Thyroid gland (tissue), 4 donors: ENCODE data around the gene CSRP3. TPM values are rescaled to one million over a fixed set of nuclear protein-coding genes. Genes with fewer than 3 reads are reported as not detected.

ENCODE experiments used
- DNase-seq, 2 donors: peaks; one replicate each; pipeline ENCODE4 v3.0.0-alpha.2; 2019
- H3K27ac ChIP-seq, 3 donors: fragments of 200-600 bp; sonication (generic); 1 replicate in 2 of 3; 2 replicates in 1 of 3; pipeline ENCODE4 v1.5.1; 2016 to 2019; ENCODE audit warnings: mild to moderate bottlenecking in 1 of 3, moderate library complexity in 1 of 3
- H3K27me3 ChIP-seq: fragments of 200-600 bp; sonication (generic); one replicate; pipeline ENCODE4 v1.5.1; 2019
- H3K36me3 ChIP-seq, 2 donors: fragments of 200-600 bp; sonication (generic); one replicate each; pipeline ENCODE4 v1.5.1; 2016 to 2019
- H3K4me1 ChIP-seq, 2 donors: fragments of 200-600 bp; sonication (generic); one replicate each; pipeline ENCODE4 v1.5.1; 2017 to 2019
- H3K4me3 ChIP-seq, 3 donors: fragments of 200-600 bp; sonication (generic); replicated peaks in 1 of 3; 1 replicate in 2 of 3; 2 replicates in 1 of 3; pipeline ENCODE4 v1.5.1; 2016; ENCODE audit warnings: mild to moderate bottlenecking in 1 of 3
- H3K9me3 ChIP-seq: fragments of 200-600 bp; sonication (generic); one replicate; pipeline ENCODE4 v1.5.1; 2017
- POLR2A ChIP-seq, 2 donors: fragments of 450-650 bp; IDR thresholded peaks; one replicate each; pipeline ENCODE4 v1.6.1; 2017; ENCODE audit warnings: antibody characterized with exemption in 2 of 2, mild to moderate bottlenecking in 2 of 2, moderate library complexity in 1 of 2
- WGBS, 2 donors: methylation state at CpG; one replicate each; pipeline ENCODE4 v1.1.5; 2017; 5-methylcytosine and 5-hydroxymethylcytosine counted together
- intact Hi-C: fragments of 100-400 bp; cut with DNase I; formaldehyde crosslinking; loops from one replicate; pipeline ENCODE4 v1.15.1; 2023
- total RNA-seq, 4 donors: library from RNA; depleted of rRNA; stranded (reverse); fragments of >200 nt; gene quantifications; one replicate each; pipeline ENCODE4 v1.2.3, GENCODE V29; 2016
- TF ChIP-seq, protein P1 (sequence below), 6 experiments: fragments of 200-600 bp in 3 of 6; fragments of 450-650 bp in 3 of 6; sonication (generic) in 3 of 6; IDR thresholded peaks; one replicate each; pipeline ENCODE4 v1.5.1; 2016 to 2019; ENCODE audit warnings: antibody characterized with exemption in 6 of 6, mild to moderate bottlenecking in 2 of 6, inconsistent platforms in 1 of 6, moderate library complexity in 1 of 6

The CSRP3 gene
- total RNA-seq, 4 donors from 2014 or later: not detected

DNA sequence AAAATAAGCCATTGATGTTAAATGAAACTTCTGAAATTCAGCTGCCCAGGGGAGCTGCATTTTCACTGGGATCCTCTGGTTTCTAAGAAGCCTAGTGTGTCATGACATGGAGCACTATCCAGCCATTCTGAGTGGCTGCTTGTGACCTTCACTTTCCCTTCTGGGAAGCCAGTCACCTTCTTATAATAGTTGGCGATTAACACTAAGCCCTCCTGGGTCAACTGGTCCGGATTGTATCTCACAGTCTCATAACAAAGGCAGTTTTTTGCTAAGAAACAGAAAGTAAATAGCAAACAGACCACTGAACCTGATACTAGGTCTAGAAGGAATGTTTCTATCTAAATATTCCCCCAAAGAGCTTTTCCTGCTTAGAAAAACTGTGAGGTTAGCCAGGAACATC lies 7.9 kb downstream of the CSRP3 start:
- 65 to 73% methylated on average over 2 of the region's 2 CpGs for WGBS, 2 donors
- Histone ChIP-seq H3K27me3 (no peaks in the 10 kb centered on the region), H3K9me3 (no peaks in the 10 kb centered on the region), H3K36me3 (no peaks in the 10 kb centered on the region), H3K4me3 (no peak overlapping the region), H3K4me1 (no peaks in the 10 kb centered on the region), H3K27ac (no peak overlapping the region)
- no peak for DNase-seq
- no peak for TF ChIP-seq POLR2A (IDR thresholded peaks at IDR 0.05)
- TF ChIP-seq, protein P1, sequence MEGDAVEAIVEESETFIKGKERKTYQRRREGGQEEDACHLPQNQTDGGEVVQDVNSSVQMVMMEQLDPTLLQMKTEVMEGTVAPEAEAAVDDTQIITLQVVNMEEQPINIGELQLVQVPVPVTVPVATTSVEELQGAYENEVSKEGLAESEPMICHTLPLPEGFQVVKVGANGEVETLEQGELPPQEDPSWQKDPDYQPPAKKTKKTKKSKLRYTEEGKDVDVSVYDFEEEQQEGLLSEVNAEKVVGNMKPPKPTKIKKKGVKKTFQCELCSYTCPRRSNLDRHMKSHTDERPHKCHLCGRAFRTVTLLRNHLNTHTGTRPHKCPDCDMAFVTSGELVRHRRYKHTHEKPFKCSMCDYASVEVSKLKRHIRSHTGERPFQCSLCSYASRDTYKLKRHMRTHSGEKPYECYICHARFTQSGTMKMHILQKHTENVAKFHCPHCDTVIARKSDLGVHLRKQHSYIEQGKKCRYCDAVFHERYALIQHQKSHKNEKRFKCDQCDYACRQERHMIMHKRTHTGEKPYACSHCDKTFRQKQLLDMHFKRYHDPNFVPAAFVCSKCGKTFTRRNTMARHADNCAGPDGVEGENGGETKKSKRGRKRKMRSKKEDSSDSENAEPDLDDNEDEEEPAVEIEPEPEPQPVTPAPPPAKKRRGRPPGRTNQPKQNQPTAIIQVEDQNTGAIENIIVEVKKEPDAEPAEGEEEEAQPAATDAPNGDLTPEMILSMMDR (IDR thresholded peaks at IDR 0.05): no peak
- intact Hi-C loops: no loop called here

DNA sequence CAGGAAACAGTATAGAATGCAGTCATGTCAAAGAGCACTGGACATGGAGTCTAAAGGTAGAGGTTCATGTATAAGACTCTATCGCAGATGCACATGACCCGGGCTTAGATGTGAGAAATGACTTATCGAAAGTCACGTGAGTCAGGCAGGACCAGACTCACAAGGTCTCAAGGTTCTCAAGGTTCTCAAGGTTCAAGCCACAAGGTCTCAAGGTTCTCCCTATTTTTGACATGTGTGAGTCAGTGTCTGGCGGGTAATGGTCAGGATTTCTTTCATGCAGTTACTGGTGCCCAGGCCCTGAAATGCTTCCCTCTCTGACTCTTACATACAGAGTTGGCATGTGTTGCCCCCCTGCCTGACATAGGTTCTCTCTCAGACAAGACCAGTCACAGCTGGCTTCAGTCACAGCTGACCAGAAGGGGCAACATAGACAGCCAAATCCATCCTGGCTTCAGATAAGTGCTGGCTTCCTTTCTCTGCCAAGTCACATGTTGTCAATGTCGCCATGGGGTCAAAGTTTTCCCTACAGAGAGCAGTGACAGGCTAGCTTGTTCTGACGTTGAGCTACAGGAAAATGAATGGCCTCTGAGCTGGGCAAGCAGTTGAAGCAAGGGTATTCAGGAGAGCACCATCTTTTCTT lies 10.1 kb downstream of the CSRP3 start:
- Histone ChIP-seq H3K4me1 (no peaks in the 10 kb centered on the region), H3K27ac (no peak overlapping the region), H3K4me3 (no peak overlapping the region), H3K9me3 (no peaks in the 10 kb centered on the region), H3K27me3 (no peaks in the 10 kb centered on the region), H3K36me3 (no peaks in the 10 kb centered on the region)
- DNase-seq: no peak
- intact Hi-C loops: no loop called here
- TF ChIP-seq, protein P1 (IDR thresholded peaks at IDR 0.05): no peak
- no peak for TF ChIP-seq POLR2A (IDR thresholded peaks at IDR 0.05)
- 91 to 94% methylated on average over 6 to 7 of the region's 7 CpGs for WGBS, 2 donors

DNA sequence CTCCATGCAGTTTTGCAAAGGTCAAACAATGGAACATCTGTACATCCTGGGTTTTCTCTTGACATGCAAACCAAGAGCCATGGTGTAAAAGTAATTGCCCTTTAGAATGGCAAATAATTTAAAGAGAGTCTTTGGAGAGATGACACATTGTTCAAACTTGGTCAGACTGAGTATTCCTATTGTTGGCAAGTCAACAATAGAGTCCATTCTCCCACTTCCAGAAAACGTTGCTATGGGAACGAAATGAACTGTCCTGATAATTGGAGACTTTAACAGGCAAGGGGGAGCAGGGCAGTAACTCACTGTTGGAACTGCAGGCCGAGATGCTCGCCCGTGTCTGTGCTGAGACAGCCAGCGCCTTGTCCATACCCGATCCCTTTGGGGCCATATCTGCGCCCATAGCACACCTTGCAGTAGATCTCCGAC lies 13.9 kb downstream of the CSRP3 start:
- Histone ChIP-seq H3K27me3 (no peaks in the 10 kb centered on the region), H3K36me3 (no peaks in the 10 kb centered on the region), H3K27ac (no peak overlapping the region), H3K4me1 (no peaks in the 10 kb centered on the region), H3K4me3 (no peak overlapping the region), H3K9me3 (no peaks in the 10 kb centered on the region)
- intact Hi-C loops: no loop called here
- TF ChIP-seq, protein P1 (IDR thresholded peaks at IDR 0.05): no peak
- no peak for TF ChIP-seq POLR2A (IDR thresholded peaks at IDR 0.05)
- 83 to 91% methylated on average over 8 to 9 of the region's 9 CpGs for WGBS, 2 donors
- no peak for DNase-seq

DNA sequence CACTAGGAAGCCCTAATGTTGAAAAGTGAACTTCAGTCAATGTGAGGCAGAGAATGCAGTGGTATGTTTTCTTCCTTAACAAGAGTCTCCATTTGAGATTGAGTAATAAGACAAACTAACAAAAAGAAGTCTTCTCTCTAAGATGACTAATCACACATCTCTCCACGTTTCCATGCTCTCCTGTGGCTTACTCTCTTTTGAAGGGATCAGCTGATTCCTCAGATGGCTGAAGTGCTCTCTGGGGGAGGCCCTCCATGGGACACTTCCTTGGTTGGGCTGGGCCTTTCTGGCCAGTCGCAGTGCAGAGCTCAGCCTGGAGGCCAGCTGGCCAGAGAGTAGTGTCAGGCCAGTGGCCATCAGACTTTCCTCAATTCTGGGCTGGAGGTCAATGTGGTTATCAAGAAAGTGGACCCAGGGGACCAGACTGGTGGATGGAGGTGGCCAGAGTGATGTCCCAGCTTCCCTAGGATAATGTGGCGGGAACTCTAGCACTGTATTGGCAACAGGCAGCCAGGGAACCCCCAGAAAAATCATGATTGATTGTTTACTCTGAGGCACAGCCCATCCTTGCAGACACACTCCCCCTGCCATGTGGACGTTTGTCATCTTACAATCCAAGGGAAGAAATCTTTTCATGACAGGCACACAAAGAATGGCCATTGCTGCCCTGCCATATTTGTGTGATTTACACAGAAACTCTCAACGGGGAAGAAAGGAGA lies 14.5 kb downstream of the CSRP3 start:
- Histone ChIP-seq H3K36me3 (no peaks in the 10 kb centered on the region), H3K27ac (no peak overlapping the region), H3K9me3 (no peaks in the 10 kb centered on the region), H3K4me3 (no peak overlapping the region), H3K27me3 (no peaks in the 10 kb centered on the region), H3K4me1 (no peaks in the 10 kb centered on the region)
- TF ChIP-seq, protein P1 (IDR thresholded peaks at IDR 0.05): no peak
- TF ChIP-seq POLR2A (IDR thresholded peaks at IDR 0.05): no peak
- 63 to 74% methylated on average over 4 to 5 of the region's 5 CpGs for WGBS, 2 donors
- no peak for DNase-seq
- intact Hi-C loops: no loop called here

DNA sequence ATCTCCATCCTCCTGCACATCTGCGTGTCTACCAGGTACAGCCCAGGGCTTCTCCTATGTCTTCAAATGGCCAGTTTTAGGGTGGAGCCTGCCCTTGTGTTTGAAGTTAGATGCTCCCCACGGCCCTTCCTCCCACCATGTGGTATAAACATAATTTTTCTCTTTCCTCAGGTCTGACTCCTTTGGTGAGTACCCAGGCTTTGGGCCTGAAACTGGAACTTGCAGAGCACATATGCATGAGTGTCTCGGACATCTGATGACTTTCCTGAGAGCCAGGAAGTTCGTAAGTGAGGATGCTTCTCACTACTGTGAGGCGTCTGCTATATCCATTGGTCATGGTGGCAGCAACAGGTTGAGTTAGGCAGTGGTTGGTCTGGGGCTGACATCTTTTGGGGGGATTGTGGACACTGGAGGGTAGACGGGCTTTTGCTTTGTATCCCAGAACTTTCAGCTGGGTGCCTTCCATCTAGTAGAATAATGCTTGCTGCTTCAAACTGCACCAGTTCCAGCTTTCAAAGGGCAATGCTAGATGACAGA lies 16.2 kb downstream of the CSRP3 start:
- no peak overlapping the region for H3K27ac ChIP-seq
- H3K4me1 ChIP-seq: no peaks in the 10 kb centered on the region
- H3K9me3 ChIP-seq: no peaks in the 10 kb centered on the region
- no peaks in the 10 kb centered on the region for H3K36me3 ChIP-seq
- H3K27me3 ChIP-seq: no peaks in the 10 kb centered on the region
- no peak for DNase-seq
- no peak for TF ChIP-seq POLR2A (IDR thresholded peaks at IDR 0.05)
- TF ChIP-seq, protein P1 (IDR thresholded peaks at IDR 0.05): no peak
- WGBS, 2 donors: 74 to 77% methylated on average over 6 of the region's 6 CpGs
- intact Hi-C loops: no loop called here
- H3K4me3 ChIP-seq: no peak overlapping the region
